ENCODE measurements around the gene FBXL14.

The FBXL14 gene

GRCh38 chr12:1595026-1595561 is 713 bp upstream of the FBXL14 start (continued):
- 0 out of 2 replicates have a peak, but pooled peaks have one; percentile 43 for TF ChIP-seq ZBTB49 (tag by site-specific recombination; IDR thresholded peaks at IDR 0.05; ENCODE audit: low read depth)
- TF ChIP-seq CTCF (tag by site-specific recombination; IDR thresholded peaks at IDR 0.05), result peak; percentile 66; the same call in 1 of the 2 replicates
- TF ChIP-seq ZBTB48 (tag by site-specific recombination; IDR thresholded peaks at IDR 0.05), result peak; percentile 97
- 0 out of 2 replicates have a peak, but pooled peaks have one; percentile 10 for TF ChIP-seq YY2 (tag by site-specific recombination; IDR thresholded peaks at IDR 0.05)
- no peak for TF ChIP-seq SETDB1 (IDR thresholded peaks at IDR 0.05; ENCODE audit: insufficient read length, low read length)
- TF ChIP-seq ZBTB26 (tag by site-specific recombination; optimal IDR thresholded peaks at IDR 0.05), result peak; percentile 35
- TF ChIP-seq ZFP41 (tag by site-specific recombination; IDR thresholded peaks at IDR 0.05; ENCODE audit: borderline replicate concordance), result no peak
- TF ChIP-seq ZNF580 (tag by site-specific recombination; IDR thresholded peaks at IDR 0.05), result 0 out of 2 replicates have a peak, but pooled peaks have one; percentile 37
- TF ChIP-seq ZBTB7A (tag by site-specific recombination; IDR thresholded peaks at IDR 0.05; ENCODE audit: low read depth), result peak; percentile 78
- no peak for TF ChIP-seq ZNF518A (tag by site-specific recombination; conservative IDR thresholded peaks at IDR 0.05; ENCODE audit: low read depth)
- peak; percentile 15; the same call in 1 of the 2 replicates for TF ChIP-seq SP7 (tag by site-specific recombination; IDR thresholded peaks at IDR 0.05)
- TF ChIP-seq ZNF677 (tag by site-specific recombination; IDR thresholded peaks at IDR 0.05), result no peak
- TF ChIP-seq ZNF416 (tag by site-specific recombination; IDR thresholded peaks at IDR 0.05), result no peak
- TF ChIP-seq KLF7 (tag by site-specific recombination; IDR thresholded peaks at IDR 0.05; ENCODE audit: borderline replicate concordance), result peak; percentile 31; the same call in 1 of the 2 replicates
- 0 out of 2 replicates have a peak, but pooled peaks have one; percentile 33 for TF ChIP-seq KLF1 (tag by site-specific recombination; IDR thresholded peaks at IDR 0.05)
- TF ChIP-seq ZEB2 (tag by site-specific recombination; IDR thresholded peaks at IDR 0.05), result peak; percentile 58; the same call in 1 of the 2 replicates
- 0 out of 2 replicates have a peak, but pooled peaks have one; percentile 55 for TF ChIP-seq ZNF501 (tag by site-specific recombination; IDR thresholded peaks at IDR 0.05)
- TF ChIP-seq ZBTB20 (tag by site-specific recombination; IDR thresholded peaks at IDR 0.05), result 0 out of 2 replicates have a peak, but pooled peaks have one; percentile 81
- no peak for TF ChIP-seq ZNF571 (tag by site-specific recombination; IDR thresholded peaks at IDR 0.05)
- no peak for TF ChIP-seq KLF10 (tag by site-specific recombination; IDR thresholded peaks at IDR 0.05)
- 0 out of 2 replicates have a peak, but pooled peaks have one; percentile 73 for TF ChIP-seq GLI4 (tag by site-specific recombination; IDR thresholded peaks at IDR 0.05)
- 0 out of 2 replicates have a peak, but pooled peaks have one; percentile 2 for TF ChIP-seq ZNF146 (tag by site-specific recombination; IDR thresholded peaks at IDR 0.05)
- peak; percentile 88; the same call in 1 of the 2 replicates for TF ChIP-seq ZNF341 (tag by site-specific recombination; IDR thresholded peaks at IDR 0.05; ENCODE audit: low read depth)
- peak; percentile 73 for TF ChIP-seq KLF16 (tag by site-specific recombination; IDR thresholded peaks at IDR 0.05)
- TF ChIP-seq PATZ1 (tag by site-specific recombination; IDR thresholded peaks at IDR 0.05), result peak; percentile 58
- peak; percentile 77 for TF ChIP-seq ZBTB8A (tag by site-specific recombination; IDR thresholded peaks at IDR 0.05)
